ENCODE results near the gene CCDC33.

DNA sequence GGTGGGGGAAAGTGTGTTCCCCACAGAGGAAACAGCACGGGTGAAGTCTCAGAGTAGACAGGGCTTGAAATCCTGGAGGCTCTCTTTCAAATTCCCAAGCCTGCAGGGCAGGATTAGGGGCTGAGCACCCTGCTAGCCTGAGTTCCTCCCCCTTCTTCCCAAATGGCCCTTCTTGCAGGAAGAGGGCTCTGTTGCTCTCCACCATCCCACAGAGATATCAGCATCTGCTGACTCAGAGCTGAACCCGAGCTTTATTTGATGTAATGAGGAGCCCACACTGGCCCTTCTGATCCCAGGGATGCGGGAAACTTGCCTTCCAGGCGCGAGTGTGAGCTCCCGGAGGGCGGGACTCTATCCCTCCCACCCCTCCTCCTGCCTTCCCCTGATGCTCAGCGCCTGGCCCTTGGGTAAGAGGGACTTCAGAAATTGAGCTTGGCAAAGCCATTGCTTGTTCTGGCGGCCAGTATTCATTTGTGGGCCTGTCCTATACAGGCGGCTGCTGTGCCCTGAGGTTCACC is 32.2 kb upstream of the CCDC33 start:
- TF ChIP-seq, protein P1, sequence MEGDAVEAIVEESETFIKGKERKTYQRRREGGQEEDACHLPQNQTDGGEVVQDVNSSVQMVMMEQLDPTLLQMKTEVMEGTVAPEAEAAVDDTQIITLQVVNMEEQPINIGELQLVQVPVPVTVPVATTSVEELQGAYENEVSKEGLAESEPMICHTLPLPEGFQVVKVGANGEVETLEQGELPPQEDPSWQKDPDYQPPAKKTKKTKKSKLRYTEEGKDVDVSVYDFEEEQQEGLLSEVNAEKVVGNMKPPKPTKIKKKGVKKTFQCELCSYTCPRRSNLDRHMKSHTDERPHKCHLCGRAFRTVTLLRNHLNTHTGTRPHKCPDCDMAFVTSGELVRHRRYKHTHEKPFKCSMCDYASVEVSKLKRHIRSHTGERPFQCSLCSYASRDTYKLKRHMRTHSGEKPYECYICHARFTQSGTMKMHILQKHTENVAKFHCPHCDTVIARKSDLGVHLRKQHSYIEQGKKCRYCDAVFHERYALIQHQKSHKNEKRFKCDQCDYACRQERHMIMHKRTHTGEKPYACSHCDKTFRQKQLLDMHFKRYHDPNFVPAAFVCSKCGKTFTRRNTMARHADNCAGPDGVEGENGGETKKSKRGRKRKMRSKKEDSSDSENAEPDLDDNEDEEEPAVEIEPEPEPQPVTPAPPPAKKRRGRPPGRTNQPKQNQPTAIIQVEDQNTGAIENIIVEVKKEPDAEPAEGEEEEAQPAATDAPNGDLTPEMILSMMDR (IDR thresholded peaks at IDR 0.05), result no peak
- TF ChIP-seq POLR2A (IDR thresholded peaks at IDR 0.05), result no peak

All from uterus (tissue), 2 donors.